Activated effector memory CD4-positive, alpha-beta T cell treated with Interleukin-2 at 50 U/mL for 16 hours (primary cell): Measurements from ENCODE around the gene ALDH1B1.

Source experiments
- DNase-seq: peaks from one replicate; pipeline ENCODE4 v3.0.0-alpha.2; 2020

The ALDH1B1 gene

DNA sequence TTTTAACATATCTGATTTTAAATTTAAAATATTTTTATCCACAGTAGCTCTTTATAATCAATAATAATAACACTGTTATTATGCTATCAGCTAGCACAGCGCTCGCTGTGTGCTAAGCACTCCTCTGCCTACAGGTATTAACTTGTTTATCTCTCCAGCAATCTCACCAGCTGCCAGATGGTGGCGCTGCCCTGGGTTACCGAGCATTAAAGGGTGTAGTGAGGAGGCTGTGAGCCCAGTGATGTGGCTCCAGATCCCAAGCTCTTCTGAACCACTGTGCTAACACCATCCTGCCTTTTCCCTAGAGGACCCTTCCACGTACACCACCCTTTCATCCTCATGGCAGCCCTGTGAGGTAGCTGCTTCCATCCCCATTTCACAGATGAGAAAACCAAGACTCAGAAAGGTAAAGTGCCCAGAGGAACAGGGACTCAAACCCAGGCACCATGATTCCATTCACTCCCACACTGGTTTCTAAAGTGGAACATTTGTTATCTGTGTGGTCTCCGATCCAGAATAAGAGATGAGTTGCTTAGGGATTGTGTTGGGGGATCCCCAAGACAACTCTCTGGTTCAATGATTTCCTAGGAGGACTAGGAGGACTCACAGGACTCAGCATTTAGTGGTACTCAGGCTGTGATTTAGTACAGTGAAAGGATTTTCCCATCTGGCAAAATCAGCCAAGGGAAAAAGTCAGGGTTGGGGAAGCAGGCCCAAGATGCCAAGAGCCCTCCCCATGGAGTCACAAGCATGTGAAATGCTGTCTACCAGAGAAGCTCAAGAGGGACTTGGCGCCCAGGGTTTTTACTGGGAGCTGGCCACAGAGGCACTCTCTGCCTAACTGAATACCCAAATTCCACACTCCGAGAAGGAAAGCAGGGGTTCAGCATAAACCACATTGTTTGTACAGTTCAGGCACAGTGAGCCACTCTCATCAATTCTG is 24.8 kb downstream of the ALDH1B1 start:
- DNase-seq, result no peak

DNA sequence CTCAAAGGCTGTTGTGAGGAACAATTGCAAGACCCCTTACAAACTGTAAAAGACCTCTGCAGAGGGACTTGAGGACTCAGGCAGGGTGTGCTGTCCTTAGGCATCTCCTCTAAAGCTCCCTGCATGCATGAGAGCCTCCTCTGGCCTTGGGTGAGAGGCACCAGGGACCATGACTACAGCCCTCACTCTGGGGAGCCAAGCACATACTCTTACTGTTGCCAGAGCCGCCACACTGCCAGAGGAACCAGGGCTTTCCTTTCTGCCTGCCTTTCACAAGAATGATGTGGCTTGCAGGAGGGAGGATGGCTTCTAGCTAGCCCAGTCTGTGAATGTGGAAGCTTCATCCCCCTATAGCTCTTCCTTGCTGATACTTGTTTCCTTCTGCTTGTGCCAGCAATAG is 25.9 kb downstream of the ALDH1B1 start:
- DNase-seq, result no peak

DNA sequence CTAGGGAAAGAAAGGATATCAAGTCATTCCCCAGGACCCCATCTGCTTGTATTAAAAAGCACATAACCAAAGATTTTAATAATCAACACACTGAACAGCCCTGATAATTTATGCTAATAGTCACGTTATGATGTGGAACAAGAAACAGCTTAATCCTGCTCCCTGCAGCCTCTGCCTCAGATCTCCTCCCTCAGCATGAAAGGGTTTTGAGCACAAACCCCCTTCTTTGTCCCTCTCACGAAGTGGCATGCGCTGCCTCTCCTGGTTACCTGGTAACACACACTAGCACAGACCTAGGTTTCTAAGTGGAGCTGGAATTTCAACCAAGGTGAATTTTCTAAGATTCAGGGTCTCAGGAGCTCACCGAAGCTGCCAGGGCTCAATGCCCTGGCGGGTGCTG is 26.7 kb downstream of the ALDH1B1 start:
- no peak for DNase-seq

DNA sequence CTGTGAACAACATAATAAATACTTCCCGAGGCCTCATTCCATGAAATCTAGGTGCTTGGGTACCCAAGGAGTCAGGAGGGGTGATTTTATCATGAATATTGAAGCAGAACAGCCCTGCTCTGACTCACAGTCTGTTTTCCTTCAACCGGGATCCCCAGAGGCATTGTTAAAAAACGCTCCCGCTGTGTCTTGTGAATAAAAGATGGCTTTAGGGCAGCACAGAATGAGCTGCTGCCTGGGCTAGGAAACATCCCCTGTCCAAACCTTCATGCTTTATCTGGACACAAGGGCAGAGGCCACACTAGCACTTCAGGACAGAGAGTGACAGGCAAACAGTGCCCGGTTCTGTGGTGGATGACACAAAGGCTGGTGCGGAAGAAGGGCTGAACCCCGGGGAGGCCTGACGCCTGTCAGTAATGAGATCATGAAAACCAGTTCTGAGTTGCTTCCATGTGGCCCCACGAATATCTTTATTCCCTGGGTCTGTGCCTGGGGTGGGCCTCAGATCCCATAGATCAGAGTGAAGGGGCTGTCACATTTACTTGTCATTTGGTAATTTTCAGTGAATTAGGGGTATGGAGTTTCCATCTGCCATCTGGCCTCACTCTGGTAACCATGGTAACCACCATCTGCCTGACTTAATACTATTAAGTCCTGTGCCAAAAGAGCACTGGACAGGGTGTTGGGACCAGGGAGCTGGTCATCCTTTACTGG is 29.2 kb downstream of the ALDH1B1 start:
- no peak for DNase-seq

DNA sequence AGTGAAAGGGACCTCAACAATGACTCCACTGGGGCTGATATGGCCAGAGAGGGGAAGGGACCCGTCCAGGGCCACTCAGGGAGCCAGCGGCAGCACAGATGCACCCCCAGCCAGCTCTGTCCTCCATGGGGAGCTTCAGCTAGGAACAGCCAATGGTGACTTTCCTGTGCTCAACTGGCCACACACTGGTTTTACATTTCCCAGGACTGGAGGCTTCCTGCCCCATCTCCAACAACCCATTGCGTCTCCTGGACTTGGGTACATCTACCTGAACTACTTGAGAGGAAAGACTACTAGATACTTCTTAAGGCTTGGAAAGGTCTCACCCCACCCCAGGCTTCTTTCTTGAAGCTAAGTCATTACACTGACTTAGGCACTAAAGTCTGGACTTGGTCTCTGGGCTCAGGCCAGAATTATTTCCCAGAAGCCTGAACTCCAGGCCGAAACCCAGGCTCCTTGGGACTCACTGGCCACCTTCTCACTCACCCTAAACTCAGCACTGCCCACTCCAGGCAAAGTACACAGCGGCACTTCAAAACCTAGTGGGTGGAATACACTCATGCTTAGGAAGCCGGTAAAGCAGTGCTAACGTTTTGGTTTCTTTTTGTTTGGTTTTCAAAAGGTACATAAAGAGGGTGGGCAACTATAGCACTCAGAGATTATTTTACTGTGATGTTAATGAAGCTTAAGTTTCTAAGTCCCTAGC is 30.2 kb downstream of the ALDH1B1 start:
- no peak for DNase-seq

DNA sequence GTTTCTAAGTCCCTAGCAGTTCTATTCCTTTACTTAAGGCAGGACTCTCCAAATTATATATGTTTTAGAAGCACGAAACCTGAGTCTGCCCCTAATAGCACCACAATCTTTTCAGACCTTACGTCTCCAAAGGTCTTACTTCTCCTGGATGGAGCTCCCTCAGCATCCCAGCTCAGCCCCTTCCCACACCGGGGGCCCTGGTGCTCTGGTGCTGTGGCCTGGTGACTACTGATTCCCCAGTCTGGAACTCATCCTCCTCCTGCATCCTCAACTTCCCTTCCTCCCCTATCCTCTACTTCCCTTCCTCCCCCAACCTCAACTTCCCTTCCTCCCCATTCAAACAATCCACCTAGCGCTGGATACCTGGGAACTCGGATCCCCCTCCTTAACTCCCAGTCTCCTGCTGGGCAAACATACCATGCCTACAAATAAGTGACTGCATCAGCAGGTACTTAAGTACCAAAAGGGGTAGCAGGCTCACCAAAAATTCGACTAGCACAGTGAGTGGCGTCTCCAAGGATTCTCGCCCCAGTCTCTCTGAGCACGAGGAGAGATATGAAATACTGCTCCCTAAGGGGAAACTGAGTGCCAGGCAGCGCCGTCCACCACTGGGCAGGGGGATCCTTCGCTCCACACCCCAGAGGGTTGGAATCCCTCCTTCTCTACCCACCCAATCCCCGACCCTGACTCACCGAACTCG is 30.9 kb downstream of the ALDH1B1 start:
- no peak for DNase-seq

- DNase-seq, result no peak
These were observed 31.7 kb downstream of the ALDH1B1 start, which contains the start of gene IGFBPL1 for GRCh38 chr9:38423973-38424843. Gene IGFBPL1, minus strand, starts transcription at chr9:38424454. Its CDS starts 30 bp downstream, at chr9:38424424.

DNA sequence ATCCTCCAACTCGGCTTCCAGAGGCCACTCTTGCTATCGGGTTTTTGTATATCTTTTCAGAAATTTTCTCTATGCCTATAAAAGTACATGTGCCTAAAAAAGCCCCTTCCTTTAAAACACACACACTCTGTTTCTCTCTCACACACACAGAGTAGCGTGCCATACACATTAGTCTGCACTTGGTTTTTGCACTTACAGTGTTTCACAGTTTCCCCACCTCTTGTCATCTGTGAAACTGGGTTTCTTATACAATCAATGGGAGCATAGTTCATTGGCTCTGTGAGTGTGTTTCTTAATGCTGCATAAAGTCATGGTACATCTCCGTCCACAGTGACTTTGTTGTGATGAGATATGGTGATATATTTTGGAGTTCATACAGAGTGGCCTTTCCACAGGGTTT is 32.4 kb downstream of the ALDH1B1 start:
- DNase-seq, result no peak

DNA sequence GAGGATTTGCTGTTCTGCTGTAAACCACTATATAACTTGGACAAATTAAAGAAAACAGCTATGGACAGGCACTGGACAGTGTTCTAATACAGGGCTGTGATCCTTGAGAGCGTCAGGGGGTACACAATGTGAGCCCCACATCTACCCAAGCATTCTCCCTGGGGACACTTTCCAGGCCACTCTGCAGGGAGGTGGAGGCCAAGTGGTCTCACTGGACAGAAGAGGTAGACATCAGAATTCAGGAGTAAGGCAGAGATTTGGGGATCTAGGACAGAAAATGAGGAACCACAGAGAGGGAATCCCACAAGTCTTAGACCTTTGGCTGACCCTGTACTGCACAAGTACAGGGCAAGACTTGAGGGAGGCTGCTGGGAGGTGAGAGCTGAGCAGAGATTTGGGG is 35.6 kb downstream of the ALDH1B1 start:
- DNase-seq, result no peak

DNA sequence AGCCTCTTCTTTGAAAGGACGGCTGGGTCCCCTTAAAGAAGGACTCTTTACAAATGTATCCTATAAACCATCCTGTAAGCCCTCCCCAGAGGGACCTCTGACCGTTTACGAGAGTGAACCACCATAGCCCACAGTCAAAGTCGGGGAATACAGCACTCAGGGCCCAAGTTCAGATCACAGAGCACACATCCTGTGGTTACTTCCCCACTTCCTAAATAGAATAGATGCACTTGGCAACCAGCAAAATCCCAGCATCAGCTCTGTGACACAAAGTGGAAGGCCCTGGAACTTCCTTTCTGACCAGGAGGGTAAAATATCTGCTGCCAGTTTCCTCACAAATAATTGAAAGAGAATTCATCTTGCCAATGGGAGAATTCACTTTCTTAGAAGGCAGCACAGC is 38.6 kb downstream of the ALDH1B1 start:
- no peak for DNase-seq

DNA sequence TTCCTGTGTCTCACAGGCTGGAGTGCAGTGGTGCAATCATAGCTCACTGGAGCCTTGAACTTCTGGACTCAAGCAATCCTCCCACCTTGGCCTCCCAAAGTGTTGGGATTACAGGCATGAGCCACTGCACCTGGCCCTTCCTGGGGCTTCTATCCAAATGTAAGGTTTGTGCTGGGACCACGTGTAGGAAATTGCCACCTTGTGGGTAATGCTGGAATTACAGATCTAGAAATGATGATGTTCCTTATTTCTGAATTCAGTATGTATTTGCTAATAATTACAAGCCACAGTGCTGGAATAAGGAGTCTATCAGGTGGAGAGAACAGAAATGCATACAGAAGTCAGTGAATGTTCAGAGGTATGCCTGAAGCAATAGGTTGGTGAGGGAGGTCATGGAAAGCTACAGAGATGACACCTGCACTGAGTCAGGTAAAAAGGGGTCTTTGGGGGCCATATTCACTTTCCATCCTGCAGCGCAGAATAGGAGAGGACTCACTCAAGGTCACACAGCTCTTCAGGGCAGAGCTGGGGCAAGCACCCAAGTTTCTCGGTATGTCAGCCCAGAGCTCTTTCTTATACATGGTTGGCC is 40.5 kb downstream of the ALDH1B1 start:
- no peak for DNase-seq

GRCh38 chr9:38434365-38434764 is 41.9 kb downstream of the ALDH1B1 start:
- no peak for DNase-seq

- DNase-seq, result no peak
These were observed 42.4 kb downstream of the ALDH1B1 start for GRCh38 chr9:38434853-38435252.

DNA sequence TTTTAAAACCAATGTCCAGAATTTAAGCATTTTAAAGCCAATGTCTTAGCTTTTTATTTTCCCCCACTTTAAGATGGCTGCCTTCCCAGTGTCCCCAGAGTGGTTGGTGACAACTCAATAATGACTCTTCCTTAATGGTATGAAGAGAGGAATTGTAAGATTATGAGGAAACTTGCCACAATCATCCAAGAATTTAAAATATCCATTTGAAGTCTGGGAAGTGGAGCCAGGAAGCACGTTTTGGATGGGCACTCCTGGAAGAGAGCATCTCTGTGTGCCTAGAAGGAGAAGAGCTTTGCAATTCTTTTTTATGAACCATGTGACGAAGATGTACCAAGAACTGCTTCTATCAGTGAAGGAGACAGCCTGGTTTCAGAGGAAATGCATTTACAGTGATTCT is 43.0 kb downstream of the ALDH1B1 start:
- no peak for DNase-seq

GRCh38 chr9:38436708-38437107 is 44.2 kb downstream of the ALDH1B1 start:
- no peak for DNase-seq

DNA sequence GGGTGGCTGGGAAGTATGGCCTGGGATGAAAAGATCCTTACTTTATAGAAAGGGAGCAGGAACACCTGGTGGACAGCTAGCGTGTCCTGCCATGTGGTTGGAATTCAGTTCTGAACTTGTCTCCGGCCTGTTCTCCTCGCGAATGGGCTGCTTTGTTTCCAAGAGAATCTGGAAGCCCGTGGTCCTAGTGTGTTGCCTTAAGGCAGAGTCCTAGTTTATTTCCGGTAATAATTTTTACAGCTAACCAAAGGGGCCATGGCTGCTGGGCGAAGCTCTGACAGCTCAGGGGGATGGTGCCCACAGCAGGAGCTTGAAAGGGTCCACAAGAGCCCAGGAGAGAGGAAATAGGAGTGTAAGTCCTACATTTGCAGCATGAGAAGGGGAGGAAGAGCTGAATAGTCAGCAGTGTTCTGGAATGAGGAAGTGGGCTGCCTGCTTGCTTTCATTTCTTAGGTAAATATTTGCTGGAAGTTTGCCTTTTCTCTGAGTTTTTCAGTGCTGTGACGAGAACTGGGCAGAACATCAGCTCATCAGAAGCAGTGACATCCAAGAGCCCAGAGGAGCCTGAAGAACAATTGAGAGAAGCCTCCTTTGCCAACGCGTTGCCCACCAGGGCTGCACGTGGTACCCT is 44.8 kb downstream of the ALDH1B1 start:
- DNase-seq, result no peak

- DNase-seq, result no peak
These were observed 46.9 kb downstream of the ALDH1B1 start for GRCh38 chr9:38439291-38439915.

GRCh38 chr9:38439916-38440301 is 47.4 kb downstream of the ALDH1B1 start:
- no peak for DNase-seq

- no peak for DNase-seq
These were observed 48.0 kb downstream of the ALDH1B1 start for GRCh38 chr9:38440516-38440915.

- DNase-seq, result no peak
These were observed 49.0 kb downstream of the ALDH1B1 start for GRCh38 chr9:38441347-38442085.
